DOHH2 (cell line): Measurements from ENCODE around the gene BRINP3.

ENCODE experiments used
- H3F3A ChIP-seq: fragments of 200-600 bp; sonication (generic), shearing (Covaris generic); 2 replicates; pipeline ENCODE4 v1.6.0; 2016; ENCODE audit warnings: antibody characterized with exemption, mild to moderate bottlenecking; ENCODE audit not compliant: control insufficient read depth, insufficient read depth
- H3K27ac ChIP-seq: fragments of 200-600 bp; sonication (generic); 2 replicates; pipeline ENCODE4 v1.5.1; 2014; ENCODE audit warnings: low read depth, mild to moderate bottlenecking, low read length, moderate library complexity
- H3K27me3 ChIP-seq: fragments of 200-600 bp; sonication (generic); 2 replicates; pipeline ENCODE4 v1.6.1; 2014; ENCODE audit warnings: mild to moderate bottlenecking, low read length, mixed read lengths; ENCODE audit not compliant: control insufficient read depth
- H3K36me3 ChIP-seq: fragments of 200-600 bp; sonication (generic); 2 replicates; pipeline ENCODE4 v1.6.1; 2014; ENCODE audit warnings: mild to moderate bottlenecking, low read length, moderate library complexity, mixed read lengths; ENCODE audit not compliant: control insufficient read depth
- H3K4me1 ChIP-seq: fragments of 200-600 bp; sonication (generic); 2 replicates; pipeline ENCODE4 v1.6.1; 2014; ENCODE audit warnings: mild to moderate bottlenecking, low read length, mixed read lengths; ENCODE audit not compliant: control insufficient read depth
- H3K4me2 ChIP-seq: fragments of 200-600 bp; sonication (generic); 2 replicates; pipeline ENCODE4 v1.6.0; 2014; ENCODE audit warnings: mild to moderate bottlenecking, low read length, moderate library complexity
- H3K4me3 ChIP-seq: fragments of 200-600 bp; sonication (generic); 2 replicates; pipeline ENCODE4 v1.5.1; 2014; ENCODE audit warnings: mild to moderate bottlenecking, low read length, mixed read lengths
- H3K79me2 ChIP-seq: fragments of 200-600 bp; sonication (generic); 2 replicates; pipeline ENCODE4 v1.6.1; 2014; ENCODE audit warnings: mild to moderate bottlenecking, low read length, mixed read lengths; ENCODE audit not compliant: control insufficient read depth
- H3K9me2 ChIP-seq: fragments of 200-600 bp; sonication (generic); replicated peaks from 2 replicates; pipeline ENCODE4 v1.6.1; 2014; ENCODE audit warnings: mild to moderate bottlenecking, low read length, mixed read lengths; ENCODE audit not compliant: control insufficient read depth
- H3K9me3 ChIP-seq: fragments of 200-600 bp; sonication (generic); 2 replicates; pipeline ENCODE4 v1.6.1; 2014; ENCODE audit warnings: antibody characterized with exemption, low read length, mixed read lengths; ENCODE audit not compliant: control insufficient read depth, insufficient read depth
- H4K20me1 ChIP-seq: fragments of 200-600 bp; sonication (generic); 2 replicates; pipeline ENCODE4 v1.6.0; 2014; ENCODE audit warnings: low read depth, mild to moderate bottlenecking, antibody characterized with exemption, low read length, moderate library complexity; ENCODE audit not compliant: control insufficient read depth, insufficient read depth
- CTCF ChIP-seq: fragments of 200-600 bp; sonication (generic); IDR thresholded peaks from one replicate; pipeline ENCODE4 v1.5.1; 2014; ENCODE audit warnings: antibody characterized with exemption, mild to moderate bottlenecking, low read depth, low read length; ENCODE audit not compliant: poor library complexity, severe bottlenecking
- EZH2phosphoT487 ChIP-seq: fragments of 200-600 bp; sonication (generic); IDR thresholded peaks from 2 replicates; pipeline ENCODE4 v1.6.1; 2017; ENCODE audit warnings: borderline replicate concordance, mild to moderate bottlenecking, antibody characterized with exemption, low read length, moderate library complexity, mixed read lengths

Gene BRINP3

GRCh38 chr1:190067592-190067991 lies 410.1 kb downstream of the BRINP3 start:
- Histone ChIP-seq H3K27ac (no peak overlapping the region), H3K27me3 (no peaks in the 10 kb centered on the region), H3K9me3 (no peaks in the 10 kb centered on the region), H3F3A (no peaks in the 10 kb centered on the region), H3K4me1 (no peaks in the 10 kb centered on the region), H3K9me2 (no peaks in the 10 kb centered on the region), H3K79me2 (no peaks in the 10 kb centered on the region), H3K4me3 (no peak overlapping the region), H3K4me2 (no peak overlapping the region), H4K20me1 (no peaks in the 10 kb centered on the region), H3K36me3 (no peaks in the 10 kb centered on the region)
- no peak for TF ChIP-seq EZH2phosphoT487
- no peak for TF ChIP-seq CTCF

- Histone ChIP-seq H3K9me2 (no peaks in the 10 kb centered on the region), H3K27ac (no peak overlapping the region), H3K79me2 (no peaks in the 10 kb centered on the region), H3K4me1 (no peaks in the 10 kb centered on the region), H3K36me3 (no peaks in the 10 kb centered on the region), H3K9me3 (no peaks in the 10 kb centered on the region), H3K4me2 (no peak overlapping the region), H3K4me3 (no peak overlapping the region), H4K20me1 (no peaks in the 10 kb centered on the region), H3F3A (no peaks in the 10 kb centered on the region), H3K27me3 (no peaks in the 10 kb centered on the region)
- TF ChIP-seq EZH2phosphoT487 (no peak), CTCF (no peak)
Observed at GRCh38 chr1:190066011-190066410, 411.7 kb downstream of the BRINP3 start.

- H3K9me2 ChIP-seq = no peaks in the 10 kb centered on the region
- no peaks in the 10 kb centered on the region for H4K20me1 ChIP-seq
- H3K4me3 ChIP-seq = no peak overlapping the region
- no peaks in the 10 kb centered on the region for H3K9me3 ChIP-seq
- no peak overlapping the region for H3K4me2 ChIP-seq
- no peaks in the 10 kb centered on the region for H3K36me3 ChIP-seq
- H3F3A ChIP-seq = no peaks in the 10 kb centered on the region
- no peaks in the 10 kb centered on the region for H3K79me2 ChIP-seq
- no peaks in the 10 kb centered on the region for H3K27me3 ChIP-seq
- no peak overlapping the region for H3K27ac ChIP-seq
- H3K4me1 ChIP-seq = no peaks in the 10 kb centered on the region
- TF ChIP-seq EZH2phosphoT487 = no peak
- no peak for TF ChIP-seq CTCF
Observed at GRCh38 chr1:190049314-190049713, 428.4 kb downstream of the BRINP3 start.
